A673 (cell line): Measurements from ENCODE around the gene PDE10A.

Experiments used
- CTCF ChIP-seq: fragments of 300-800, 200-600 bp; sonication (generic); conservative IDR thresholded peaks from 2 replicates; pipeline ENCODE4 v1.5.1; 2017; ENCODE audit warnings: low read depth, mild to moderate bottlenecking, antibody characterized with exemption, low read length, moderate library complexity, mixed read lengths
- EZH2 ChIP-seq: fragments of 200-600 bp; sonication (generic); IDR thresholded peaks from 2 replicates; pipeline ENCODE4 v1.6.1; 2017; ENCODE audit warnings: borderline replicate concordance, low read depth, mild to moderate bottlenecking, mixed read lengths, antibody characterized with exemption, low read length; ENCODE audit not compliant: poor library complexity, severe bottlenecking

- TF ChIP-seq CTCF (no peak), EZH2 (no peak)
These were observed 356.1 kb downstream of the PDE10A start for GRCh38 chr6:165306955-165307354.
